GM21526 (cell line): ENCODE data around the gene ARHGAP15.
A peak's percentile ranks its signal among the peaks of the same experiment; 100 is the strongest.

Experiments
- ATAC-seq: cut with Tn5 transposase; IDR thresholded peaks from one replicate; pipeline ENCODE4 v1.9.1; 2021; ENCODE audit warnings: moderate library complexity; ENCODE audit not compliant: unreplicated experiment, low FRiP score

The ARHGAP15 gene

GRCh38 chr2:143142598-143142997 lies 13.4 kb downstream of the ARHGAP15 start:
- no peak for ATAC-seq

GRCh38 chr2:143144813-143145455 lies 15.7 kb downstream of the ARHGAP15 start:
- no peak for ATAC-seq

- ATAC-seq: no peak
Measured at GRCh38 chr2:143146366-143146765, 17.1 kb downstream of the ARHGAP15 start.

- ATAC-seq: no peak
Measured at GRCh38 chr2:143146815-143147530, 17.8 kb downstream of the ARHGAP15 start.

- ATAC-seq: no peak
Measured at GRCh38 chr2:143148011-143148410, 18.8 kb downstream of the ARHGAP15 start.

- ATAC-seq: no peak
Measured at GRCh38 chr2:143148757-143149156, 19.5 kb downstream of the ARHGAP15 start.

- ATAC-seq: peak; percentile 68
Measured at GRCh38 chr2:143150287-143150686, 21.1 kb downstream of the ARHGAP15 start.

GRCh38 chr2:143151111-143151752 lies 22.0 kb downstream of the ARHGAP15 start:
- ATAC-seq: no peak

- ATAC-seq: no peak
Measured at GRCh38 chr2:143152219-143152618, 23.0 kb downstream of the ARHGAP15 start.

- no peak for ATAC-seq
Measured at GRCh38 chr2:143152637-143153036, 23.4 kb downstream of the ARHGAP15 start.

- ATAC-seq: no peak
Measured at GRCh38 chr2:143155661-143156060, 26.4 kb downstream of the ARHGAP15 start.

GRCh38 chr2:143157001-143157400 lies 27.8 kb downstream of the ARHGAP15 start:
- ATAC-seq: no peak

GRCh38 chr2:143157418-143157817 lies 28.2 kb downstream of the ARHGAP15 start:
- ATAC-seq: no peak

- ATAC-seq: no peak
Measured at GRCh38 chr2:143158098-143158497, 28.9 kb downstream of the ARHGAP15 start.

GRCh38 chr2:143158551-143159485 lies 29.6 kb downstream of the ARHGAP15 start:
- ATAC-seq: no peak

GRCh38 chr2:143159486-143159840 lies 30.2 kb downstream of the ARHGAP15 start:
- ATAC-seq: no peak

- ATAC-seq: no peak
Measured at GRCh38 chr2:143160732-143161707, 31.8 kb downstream of the ARHGAP15 start.

GRCh38 chr2:143162123-143162837 lies 33.1 kb downstream of the ARHGAP15 start:
- peak; percentile 90 for ATAC-seq

- no peak for ATAC-seq
Measured at GRCh38 chr2:143162997-143163396, 33.8 kb downstream of the ARHGAP15 start.
